GM12878 (cell line): Measurements from ENCODE around the gene KRT73. TPM values are rescaled to one million over a fixed set of nuclear protein-coding genes. Genes with fewer than 3 reads are reported as not detected.

ENCODE experiments used
- ATAC-seq: fragments of 200-7000 bp; cut with Tn5 transposase; 3 replicates; pipeline ENCODE4 v1.9.1; 2020; ENCODE audit warnings: mild to moderate bottlenecking, moderate library complexity
- BruUV-seq: library from RNA; stranded (reverse); fragments of 400-500 nt; replicated peaks from 2 replicates; lab custom pipeline; 2021; lab: Mats Ljungman, UMichigan
- CTCF ChIA-PET: fragments of 300-600 bp; sonication (Branson Sonifier 250); formaldehyde crosslinking; extraction: SDS; loops from one replicate; lab custom pipeline; 2021; ENCODE audit warnings: inconsistent platforms; lab: Yijun Ruan, JAX
- POLR2A ChIA-PET: fragments of 350-600 bp; formaldehyde crosslinking; extraction: SDS; loops from one replicate; lab custom pipeline; 2021; ENCODE audit warnings: inconsistent platforms; lab: Charles Lee
- RAD21 ChIA-PET: fragments of 300-600 bp; sonication (Branson Sonifier 250); formaldehyde crosslinking; loops from one replicate; lab custom pipeline; 2023; ENCODE audit warnings: antibody characterized with exemption; ENCODE audit not compliant: unreplicated experiment; lab: Charles Lee
- SMC1A ChIA-PET: fragments of 300-600 bp; sonication (Branson Sonifier 250); formaldehyde crosslinking; loops from one replicate; lab custom pipeline; 2023; ENCODE audit not compliant: unreplicated experiment, uncharacterized antibody; lab: Charles Lee
- DNase-seq: peaks from one replicate; pipeline ENCODE4 v3.0.0-alpha.2; 2011; ENCODE audit warnings: low read depth, low spot score
- FAIRE-seq: peaks from 3 replicates; lab custom pipeline; 2011; peaks lifted over from hg19 to GRCh38; lab: Jason Lieb, UNC
- H2AFZ ChIP-seq: 2 replicates; pipeline ENCODE4 v1.6.0; 2011; ENCODE audit warnings: low read depth, low read length, control low read depth; ENCODE audit not compliant: control insufficient read depth
- H3K27ac ChIP-seq: 2 replicates; pipeline ENCODE4 v1.5.1; 2011; ENCODE audit warnings: control low read depth; ENCODE audit not compliant: control insufficient read depth, insufficient read depth
- H3K27me3 ChIP-seq, 2 experiments: replicated peaks in 1 of 2; 2 replicates each; pipeline versions ENCODE4 v1.6.0 to v1.6.1; 2011; ENCODE audit warnings: low read length in 1 of 2; ENCODE audit not compliant: control insufficient read depth in 2 of 2, insufficient read depth in 2 of 2
- H3K36me3 ChIP-seq, 2 experiments: 2 replicates each; pipeline ENCODE4 v1.5.1; 2011; ENCODE audit warnings: low read length in 1 of 2; ENCODE audit not compliant: control insufficient read depth in 2 of 2, insufficient read depth in 2 of 2
- H3K4me1 ChIP-seq: 2 replicates; pipeline ENCODE4 v1.6.1; 2011; ENCODE audit warnings: mild to moderate bottlenecking, low read length, moderate library complexity, mixed read lengths; ENCODE audit not compliant: control insufficient read depth, insufficient read depth
- H3K4me2 ChIP-seq: 2 replicates; pipeline ENCODE4 v1.6.0; 2011; ENCODE audit warnings: control low read depth; ENCODE audit not compliant: control insufficient read depth, insufficient read depth
- H3K4me3 ChIP-seq: fragments of 200-600 bp; sonication (generic); 2 replicates; pipeline ENCODE4 v1.5.1; 2016
- H3K79me2 ChIP-seq: 2 replicates; pipeline ENCODE4 v1.6.0; 2011; ENCODE audit warnings: low read length; ENCODE audit not compliant: control insufficient read depth, insufficient read depth
- H3K9ac ChIP-seq: 2 replicates; pipeline ENCODE4 v1.8.0; 2011; ENCODE audit warnings: low read length, control low read depth, mixed read lengths; ENCODE audit not compliant: control insufficient read depth, insufficient read depth
- H3K9me3 ChIP-seq: replicated peaks from 3 replicates; pipeline ENCODE4 v1.5.1; 2011; ENCODE audit warnings: mild to moderate bottlenecking, low read length; ENCODE audit not compliant: control insufficient read depth, insufficient read depth
- H4K20me1 ChIP-seq: 2 replicates; pipeline ENCODE4 v1.6.0; 2011; ENCODE audit not compliant: control insufficient read depth, insufficient read depth
- CTCF ChIP-seq, 3 experiments: IDR thresholded peaks in 2 of 3; conservative IDR thresholded peaks in 1 of 3; 2 replicates each; pipeline ENCODE4 v1.5.1; 2011; ENCODE audit warnings: low read depth in 3 of 3, low read length in 3 of 3, mild to moderate bottlenecking in 3 of 3, control low read depth in 2 of 3, moderate library complexity in 2 of 3, inconsistent platforms in 1 of 3, mixed read lengths in 1 of 3; ENCODE audit not compliant: control insufficient read depth in 2 of 3, insufficient read depth in 1 of 3; ENCODE audit errors: extremely low read depth in 1 of 3
- EED ChIP-seq: sonication (generic); IDR thresholded peaks from 2 replicates; pipeline ENCODE4 v1.6.1; 2016; ENCODE audit warnings: antibody characterized with exemption, low read depth
- MYC ChIP-seq: IDR thresholded peaks from 2 replicates; pipeline ENCODE4 v1.6.1; 2011; ENCODE audit warnings: mild to moderate bottlenecking, low read length, moderate library complexity, inconsistent platforms; ENCODE audit not compliant: insufficient read depth, insufficient replicate concordance, insufficient read length, severe bottlenecking
- NRF1 ChIP-seq: conservative IDR thresholded peaks from 2 replicates; pipeline ENCODE4 v1.6.1; 2011; ENCODE audit warnings: mild to moderate bottlenecking, low read depth, low read length, improper control_type of control experiment
- SRF ChIP-seq, 2 experiments: IDR thresholded peaks; 2 replicates each; pipeline ENCODE4 v1.6.1; 2011; ENCODE audit warnings: low read depth in 2 of 2, low read length in 2 of 2, mild to moderate bottlenecking in 1 of 2, moderate library complexity in 1 of 2
- USF2 ChIP-seq: IDR thresholded peaks from 2 replicates; pipeline ENCODE4 v1.6.1; 2011; ENCODE audit warnings: low read depth, low read length, improper control_type of control experiment, borderline replicate concordance
- ZBTB33 ChIP-seq: fragments of 450-650 bp; IDR thresholded peaks from 2 replicates; pipeline ENCODE4 v1.6.1; 2017; ENCODE audit warnings: mild to moderate bottlenecking
- WGBS: methylation state at CpG from one replicate; pipeline ENCODE4 v1.1.6; 2016; ENCODE audit warnings: low lambda C conversion rate; ENCODE audit not compliant: insufficient replicate concordance, insufficient coverage; ENCODE audit errors: missing lambda C conversion rate; 5-methylcytosine and 5-hydroxymethylcytosine counted together
- in situ Hi-C: fragments of 300-500 bp; cut with MboI; formaldehyde crosslinking; loops from 9 replicates; pipeline ENCODE4 v1.14.3; 2018; ENCODE audit warnings: mixed read lengths
- intact Hi-C: fragments of 100-400 bp; cut with micrococcal nuclease; formaldehyde crosslinking; loops from one replicate; pipeline ENCODE4 v1.14.2; 2022; ENCODE audit not compliant: unreplicated experiment
- polyA plus RNA-seq, 11 experiments: library from polyadenylated mRNA; depleted of rRNA in 4 of 11; unstranded in 6 of 11; stranded (reverse) in 5 of 11; fragments of >200 nt; fragmentation: Nextera tagmentation in 4 of 11; fragmentation: Illumina TruSeq in 1 of 11; extraction: Ambion mirVana in 4 of 11; extraction: Trizol in 1 of 11; gene quantifications; 1 replicate in 1 of 11; 2 replicates in 10 of 11; pipeline versions ENCODE4 v1.2.1 to v1.2.3, GENCODE V29; 2011 to 2016; ENCODE audit warnings: inconsistent platforms in 2 of 11, missing spikeins in 2 of 11, low read depth in 1 of 11
- total RNA-seq, 4 experiments: library from RNA; depleted of rRNA in 3 of 4; stranded (reverse); fragments of >200 nt in 3 of 4; fragmentation: Illumina TruSeq in 1 of 4; extraction: Trizol in 1 of 4; gene quantifications; 2 replicates each; pipeline versions ENCODE4 v1.2.1 to v1.2.3, GENCODE V29; 2013 to 2021
- TF ChIP-seq, protein P1 (sequence below): fragments of 450-650 bp; IDR thresholded peaks from 2 replicates; pipeline ENCODE4 v1.6.1; 2017; ENCODE audit warnings: mild to moderate bottlenecking, moderate library complexity

KRT73 gene
- total and polyA plus RNA-seq, 10 of the 15 experiments (the other 5 are each of a cell fraction or from before 2014, with no cell fraction given): not detected

- ChIA-PET POLR2A (no interaction called here), SMC1A (no interaction called here), RAD21 (no interaction called here), CTCF (no interaction called here)
- Histone ChIP-seq H3K9ac (no peak overlapping the region), H3K36me3 (no peaks in the 10 kb centered on the region), H3K27ac (no peak overlapping the region), H3K4me1 (no peaks in the 10 kb centered on the region), H3K79me2 (no peaks in the 10 kb centered on the region), H3K4me2 (no peak overlapping the region), H2AFZ (no peak overlapping the region), H3K4me3 (no peak overlapping the region), H3K27me3 (peaks cover 1 to 4% of the 10 kb centered on the region in 2 experiments; a peak in 2 of 4 replicates), H4K20me1 (no peaks in the 10 kb centered on the region), H3K9me3 (no peaks in the 10 kb centered on the region)
- FAIRE-seq: no peak
- TF ChIP-seq MYC (no peak), EED (no peak), ZBTB33 (no peak), USF2 (no peak)
- ATAC-seq: no peak
- DNase-seq: no peak
- WGBS: 29% methylated on average over 4 of the region's 4 CpGs
- BruUV-seq: no TSS peak
- intact Hi-C loops: no loop called here
- in situ Hi-C loops: no loop called here
Observed at GRCh38 chr12:52659951-52660350, 41.6 kb upstream of the KRT73 start.

GRCh38 chr12:52659395-52659794, 41.0 kb upstream of the KRT73 start:
- DNase-seq: no peak
- ChIA-PET POLR2A (no interaction called here), CTCF (no interaction called here), SMC1A (no interaction called here), RAD21 (no interaction called here)
- Histone ChIP-seq H3K27ac (no peak overlapping the region), H3K27me3 (peaks cover 3 to 4% of the 10 kb centered on the region in 2 experiments; a peak in 2 of 4 replicates), H3K79me2 (no peaks in the 10 kb centered on the region), H2AFZ (no peak overlapping the region), H3K4me3 (no peak overlapping the region), H3K4me2 (no peak overlapping the region), H3K9me3 (no peaks in the 10 kb centered on the region), H3K4me1 (no peaks in the 10 kb centered on the region), H3K36me3 (no peaks in the 10 kb centered on the region), H3K9ac (no peak overlapping the region), H4K20me1 (no peaks in the 10 kb centered on the region)
- FAIRE-seq: no peak
- ATAC-seq: no peak
- in situ Hi-C loops (no loop called here), intact Hi-C loops (no loop called here)
- no TSS peak for BruUV-seq
- under 1% methylated on average over 7 of the region's 7 CpGs for WGBS
- TF ChIP-seq CTCF (IDR thresholded peaks at IDR 0.05 in 2 of 3, conservative IDR thresholded peaks at IDR 0.05 in 1 of 3; ENCODE audit: control insufficient read depth in 2 of 3, extremely low read depth in 1 of 3, insufficient read depth in 1 of 3, low read depth in 3 of 3, low read length in 3 of 3): no peak
- no peak for TF ChIP-seq SRF (IDR thresholded peaks at IDR 0.05; ENCODE audit: low read depth in 2 of 2, low read length in 2 of 2)
- no peak for TF ChIP-seq NRF1
- TF ChIP-seq, protein P1, sequence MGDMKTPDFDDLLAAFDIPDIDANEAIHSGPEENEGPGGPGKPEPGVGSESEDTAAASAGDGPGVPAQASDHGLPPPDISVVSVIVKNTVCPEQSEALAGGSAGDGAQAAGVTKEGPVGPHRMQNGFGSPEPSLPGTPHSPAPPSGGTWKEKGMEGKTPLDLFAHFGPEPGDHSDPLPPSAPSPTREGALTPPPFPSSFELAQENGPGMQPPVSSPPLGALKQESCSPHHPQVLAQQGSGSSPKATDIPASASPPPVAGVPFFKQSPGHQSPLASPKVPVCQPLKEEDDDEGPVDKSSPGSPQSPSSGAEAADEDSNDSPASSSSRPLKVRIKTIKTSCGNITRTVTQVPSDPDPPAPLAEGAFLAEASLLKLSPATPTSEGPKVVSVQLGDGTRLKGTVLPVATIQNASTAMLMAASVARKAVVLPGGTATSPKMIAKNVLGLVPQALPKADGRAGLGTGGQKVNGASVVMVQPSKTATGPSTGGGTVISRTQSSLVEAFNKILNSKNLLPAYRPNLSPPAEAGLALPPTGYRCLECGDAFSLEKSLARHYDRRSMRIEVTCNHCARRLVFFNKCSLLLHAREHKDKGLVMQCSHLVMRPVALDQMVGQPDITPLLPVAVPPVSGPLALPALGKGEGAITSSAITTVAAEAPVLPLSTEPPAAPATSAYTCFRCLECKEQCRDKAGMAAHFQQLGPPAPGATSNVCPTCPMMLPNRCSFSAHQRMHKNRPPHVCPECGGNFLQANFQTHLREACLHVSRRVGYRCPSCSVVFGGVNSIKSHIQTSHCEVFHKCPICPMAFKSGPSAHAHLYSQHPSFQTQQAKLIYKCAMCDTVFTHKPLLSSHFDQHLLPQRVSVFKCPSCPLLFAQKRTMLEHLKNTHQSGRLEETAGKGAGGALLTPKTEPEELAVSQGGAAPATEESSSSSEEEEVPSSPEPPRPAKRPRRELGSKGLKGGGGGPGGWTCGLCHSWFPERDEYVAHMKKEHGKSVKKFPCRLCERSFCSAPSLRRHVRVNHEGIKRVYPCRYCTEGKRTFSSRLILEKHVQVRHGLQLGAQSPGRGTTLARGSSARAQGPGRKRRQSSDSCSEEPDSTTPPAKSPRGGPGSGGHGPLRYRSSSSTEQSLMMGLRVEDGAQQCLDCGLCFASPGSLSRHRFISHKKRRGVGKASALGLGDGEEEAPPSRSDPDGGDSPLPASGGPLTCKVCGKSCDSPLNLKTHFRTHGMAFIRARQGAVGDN: no peak
